ENCODE data around the gene HDAC10.

GRCh38 chr22:50208430-50208938, 42.6 kb downstream of the HDAC10 start:
- TF ChIP-seq TAF1 (IDR thresholded peaks at IDR 0.05; ENCODE audit: borderline replicate concordance, low read depth, low read length), result no peak
- no peak for TF ChIP-seq CTCF (IDR thresholded peaks at IDR 0.05)
- no peak for TF ChIP-seq GABPA (IDR thresholded peaks at IDR 0.05; ENCODE audit: low read depth)
- TF ChIP-seq EP300 (IDR thresholded peaks at IDR 0.05; ENCODE audit: borderline replicate concordance in 1 of 2, low read depth in 1 of 2, low read length in 1 of 2), result no peak
